Suppressor macrophage treated with lipopolysaccharide for 1 hour (primary cell): ENCODE data around the gene C1QTNF12.

ENCODE experiments used
- DNase-seq, 3 donors: peaks; one replicate each; pipeline ENCODE4 v3.0.0-alpha.2; 2020 to 2022

Gene C1QTNF12

GRCh38 chr1:1226566-1227362, 19.8 kb downstream of the C1QTNF12 start:
- no peak for DNase-seq

DNA sequence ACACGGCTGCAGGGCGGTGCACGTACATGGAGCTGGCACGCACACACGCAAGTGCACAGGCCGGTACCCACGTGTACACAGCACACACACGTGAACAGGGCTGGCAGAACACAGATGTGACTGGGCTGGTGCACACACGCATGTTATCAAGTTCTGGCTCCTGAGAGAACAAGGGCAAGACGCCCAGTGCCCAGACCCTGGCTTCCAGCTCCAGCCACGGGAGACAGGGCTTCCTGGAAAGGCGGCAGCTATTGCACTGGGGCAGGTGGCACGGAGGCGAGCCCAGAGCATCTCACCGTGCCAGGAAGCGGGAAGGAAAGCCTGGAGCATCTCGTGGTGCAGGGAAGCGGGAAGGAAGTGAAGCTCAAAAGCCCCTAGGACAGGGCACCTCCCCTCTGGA, 20.6 kb downstream of the C1QTNF12 start:
- DNase-seq: no peak

GRCh38 chr1:1225238-1225845, 21.2 kb downstream of the C1QTNF12 start:
- DNase-seq: no peak

DNA sequence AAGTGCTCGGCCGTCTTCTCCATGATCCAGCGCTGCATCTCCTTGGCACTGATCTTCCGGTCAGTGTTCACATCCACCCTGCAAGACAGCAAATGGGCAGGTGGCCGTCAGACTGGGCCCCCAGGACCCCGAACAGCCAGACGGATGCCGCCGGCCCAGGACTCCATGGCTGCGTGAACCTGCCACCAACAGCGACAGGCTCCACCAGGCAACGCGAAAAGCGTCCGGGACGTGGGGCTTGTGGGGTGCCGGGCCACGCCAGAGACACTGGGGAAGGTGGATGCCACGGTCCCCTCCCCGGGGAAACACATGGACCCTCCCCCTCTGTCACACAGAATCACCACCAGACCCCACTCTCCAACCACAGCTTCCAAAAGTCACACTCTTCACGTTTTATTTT, 22.6 kb downstream of the C1QTNF12 start:
- DNase-seq: no peak

DNA sequence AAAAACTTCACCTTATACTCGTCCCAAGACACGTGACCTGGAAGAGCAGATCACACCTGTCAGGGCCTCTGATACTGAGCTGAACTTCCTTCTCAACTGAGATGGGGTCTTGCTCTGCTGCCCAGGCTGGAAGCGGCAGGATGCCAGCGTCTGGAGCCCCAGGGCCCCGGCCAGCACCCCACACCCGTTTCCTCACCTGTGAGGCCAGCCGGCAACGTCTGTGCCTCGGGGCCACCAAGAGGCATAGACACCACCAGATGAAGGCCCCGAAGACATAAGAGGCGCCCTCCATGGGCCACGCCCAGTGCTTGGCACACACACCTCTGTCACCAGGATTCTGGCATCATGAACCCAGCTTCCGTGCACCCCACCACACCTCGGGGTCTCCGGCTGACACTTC, 23.2 kb downstream of the C1QTNF12 start:
- no peak for DNase-seq

DNA sequence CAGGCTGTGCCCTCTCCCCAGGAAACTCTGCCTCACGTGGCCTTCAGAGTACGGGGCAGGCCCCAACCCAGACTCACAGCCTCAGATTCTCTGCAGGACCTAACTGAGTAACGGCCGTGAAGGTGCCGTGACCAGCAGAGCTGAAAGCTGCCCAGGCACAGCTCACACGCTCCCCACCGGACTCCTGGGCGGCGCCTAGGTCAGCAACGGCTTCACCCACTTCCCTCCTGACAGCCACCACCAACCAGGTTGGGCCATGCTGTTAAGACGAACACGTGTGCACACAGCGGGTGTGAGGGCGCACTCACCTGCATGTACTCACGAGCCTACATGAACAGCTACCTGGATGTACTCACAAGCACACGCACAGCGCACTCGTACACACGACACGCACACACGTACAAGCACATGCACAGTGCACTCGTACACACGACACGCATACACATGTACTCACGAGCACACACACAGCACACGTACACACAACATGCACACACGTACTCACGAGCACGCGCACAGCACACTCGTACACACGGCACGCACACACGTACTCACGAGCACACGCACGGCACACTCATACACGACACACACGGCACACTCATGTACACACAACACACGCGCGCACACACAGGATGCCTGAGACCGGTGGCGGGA, 23.8 kb downstream of the C1QTNF12 start:
- DNase-seq: no peak

DNA sequence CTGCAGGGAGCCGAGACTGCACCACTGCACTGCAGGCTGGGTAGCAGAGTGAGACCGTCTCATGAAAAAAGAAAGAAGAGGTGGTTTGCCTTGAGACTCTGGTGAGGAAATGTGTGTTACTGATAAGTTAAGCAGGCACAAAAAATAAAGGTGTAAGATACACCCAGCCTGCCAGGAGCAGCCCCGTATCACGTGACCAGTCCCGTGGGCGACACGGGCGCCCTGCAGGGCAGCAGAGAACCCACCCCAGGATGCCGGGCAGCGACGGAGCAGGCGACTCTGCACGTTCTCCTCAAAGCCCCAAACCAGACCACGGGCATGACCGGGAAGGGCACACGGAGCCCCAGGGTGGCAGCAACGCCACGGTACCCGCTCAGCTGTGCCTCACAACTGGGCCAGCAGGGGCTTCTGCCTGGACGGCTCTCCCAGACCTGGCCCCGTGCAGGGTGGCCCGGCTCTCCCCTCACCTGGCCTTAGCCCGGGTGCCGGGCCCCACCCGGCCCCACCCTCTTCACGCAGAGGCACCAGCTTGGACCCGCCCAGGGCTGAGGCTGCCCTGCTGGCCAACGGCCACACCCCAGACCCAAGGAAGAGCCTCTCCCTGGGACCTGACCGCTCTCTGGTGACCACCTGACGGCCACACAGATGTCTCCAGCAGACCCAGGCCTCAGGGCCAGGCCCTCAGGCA, 24.5 kb downstream of the C1QTNF12 start:
- DNase-seq: no peak

DNA sequence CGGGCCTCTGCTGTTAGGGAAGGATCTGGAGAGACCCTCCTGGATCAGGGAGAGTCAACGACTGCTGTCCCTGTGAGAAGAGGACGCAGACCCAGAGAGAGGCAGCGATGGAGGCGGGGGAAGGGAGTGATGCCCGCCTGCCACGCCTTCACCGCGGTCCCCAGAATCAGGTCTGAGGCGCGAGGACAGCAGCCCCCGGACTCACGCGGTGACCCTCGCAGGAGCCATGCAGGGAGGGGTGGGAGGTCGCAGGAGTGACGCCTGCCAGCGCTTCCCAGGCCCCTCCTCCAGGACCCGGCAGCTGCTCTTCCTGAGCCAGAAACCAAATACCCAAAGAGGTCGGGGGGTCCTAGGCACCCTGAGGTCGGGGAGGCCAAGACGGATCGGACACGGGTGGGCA, 26.3 kb downstream of the C1QTNF12 start:
- DNase-seq: no peak

GRCh38 chr1:1219341-1219740, 27.2 kb downstream of the C1QTNF12 start:
- DNase-seq: no peak

DNA sequence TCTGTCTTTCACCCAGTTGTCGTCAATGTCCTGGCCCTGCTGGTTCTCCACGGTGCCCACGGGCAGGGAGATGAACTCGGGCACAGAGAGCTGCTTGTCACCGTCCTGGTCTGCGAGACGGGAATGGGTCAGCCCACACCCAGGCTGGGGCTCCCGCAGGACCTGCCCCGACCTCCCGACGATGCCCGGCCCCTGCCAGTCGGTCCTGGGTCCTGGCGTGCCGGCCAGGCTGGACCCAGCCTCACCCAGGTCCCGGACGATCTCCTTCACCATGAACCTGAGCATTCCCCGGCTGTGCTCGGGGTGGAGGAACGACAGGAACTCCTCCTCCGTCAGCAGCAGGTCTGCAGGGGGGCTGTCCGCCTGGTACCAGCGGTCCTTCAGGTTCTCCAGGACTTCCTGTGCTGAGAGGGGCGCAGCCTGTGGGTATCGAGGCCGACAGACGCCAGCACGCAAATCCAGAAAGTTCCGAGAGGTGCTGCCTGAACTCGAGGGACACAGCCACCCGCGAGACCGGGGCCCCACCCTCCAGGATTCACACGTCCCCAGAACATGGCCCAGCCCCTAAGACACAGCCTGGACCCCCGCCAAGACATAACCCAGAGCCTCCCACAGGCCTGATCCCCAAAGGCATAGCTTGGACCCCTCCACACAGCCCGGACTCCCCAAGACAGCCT, 27.9 kb downstream of the C1QTNF12 start:
- no peak for DNase-seq

DNA sequence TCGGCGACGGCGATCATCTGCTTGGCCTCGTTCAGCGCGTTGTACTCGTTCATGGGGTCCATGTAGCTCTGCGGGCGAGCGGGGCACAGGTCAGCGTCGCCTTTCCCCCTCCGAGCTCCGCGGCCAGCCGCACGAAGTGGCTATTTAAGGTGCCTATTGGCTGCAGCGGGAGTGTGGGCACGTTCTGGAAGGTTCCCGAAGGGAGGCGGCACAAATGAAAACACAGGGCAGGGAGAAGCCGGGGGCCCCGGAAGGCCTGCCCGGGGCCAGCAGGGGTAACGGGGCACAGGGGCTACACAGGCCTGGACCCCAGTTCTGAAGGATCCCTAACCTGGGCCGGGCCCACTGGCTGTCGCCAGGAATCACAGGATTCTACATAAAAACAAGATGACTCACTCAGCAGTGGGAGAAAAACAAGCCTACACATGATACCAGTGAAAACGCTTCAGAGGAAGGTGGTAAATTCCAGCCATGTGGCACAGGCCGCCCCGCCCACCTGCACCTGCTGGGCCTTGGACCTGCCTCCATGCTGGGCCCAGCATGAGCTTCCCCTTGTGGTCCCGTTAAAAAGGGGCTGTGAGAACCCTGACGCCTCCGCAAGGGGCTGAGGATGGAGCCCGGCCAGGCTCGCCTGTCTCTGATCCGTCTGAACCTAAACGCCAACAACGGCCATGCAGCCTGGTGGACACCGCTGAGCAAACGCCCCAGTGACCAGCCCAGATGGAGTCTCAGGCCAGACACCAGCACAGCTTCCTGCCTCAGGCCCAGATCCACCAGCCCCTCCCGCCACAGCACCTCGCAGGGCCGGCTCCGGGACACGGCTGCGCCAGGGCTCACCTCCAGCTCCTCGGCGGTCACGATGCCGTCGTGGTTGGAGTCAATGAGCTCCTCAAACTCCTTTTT, 28.6 kb downstream of the C1QTNF12 start:
- DNase-seq: peak; percentile 39 to 67 (median 53)

- no peak for DNase-seq
Observed at GRCh38 chr1:1216770-1217620, 29.5 kb downstream of the C1QTNF12 start.

DNA sequence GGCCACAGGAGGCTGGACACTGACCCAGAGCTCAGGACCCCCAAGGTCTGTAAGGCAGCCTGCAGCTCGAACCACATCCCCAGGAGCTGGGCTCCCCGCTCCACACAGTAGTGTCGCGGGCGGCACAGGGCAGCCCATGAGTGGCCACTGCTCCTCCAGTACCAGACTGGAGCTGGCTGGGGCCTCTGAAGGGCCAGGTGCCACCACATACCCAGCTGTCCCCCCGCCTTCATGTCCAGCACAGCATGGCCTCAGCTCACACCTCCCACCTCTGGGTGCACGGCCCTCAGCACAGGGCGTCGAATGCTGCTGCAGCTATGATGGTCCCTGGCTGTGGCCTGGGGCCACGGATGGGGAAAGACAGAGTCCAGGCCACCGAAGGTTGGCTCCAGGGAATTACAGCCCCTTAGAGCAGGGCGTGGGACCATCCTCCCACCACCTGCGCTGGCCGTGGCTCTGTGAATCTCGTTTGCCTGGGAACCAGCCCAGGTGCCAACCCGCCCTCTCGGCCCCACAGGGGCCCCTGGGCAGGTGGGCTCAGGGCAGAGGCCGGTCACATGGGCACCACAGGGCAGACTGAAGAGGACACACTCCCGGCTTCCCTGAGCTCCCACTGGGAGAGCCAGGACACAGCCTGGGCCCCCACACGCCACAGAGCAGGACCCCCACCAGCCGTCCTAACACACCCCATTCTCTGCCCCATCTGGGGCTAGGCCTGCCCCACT, 30.5 kb downstream of the C1QTNF12 start:
- no peak for DNase-seq

DNA sequence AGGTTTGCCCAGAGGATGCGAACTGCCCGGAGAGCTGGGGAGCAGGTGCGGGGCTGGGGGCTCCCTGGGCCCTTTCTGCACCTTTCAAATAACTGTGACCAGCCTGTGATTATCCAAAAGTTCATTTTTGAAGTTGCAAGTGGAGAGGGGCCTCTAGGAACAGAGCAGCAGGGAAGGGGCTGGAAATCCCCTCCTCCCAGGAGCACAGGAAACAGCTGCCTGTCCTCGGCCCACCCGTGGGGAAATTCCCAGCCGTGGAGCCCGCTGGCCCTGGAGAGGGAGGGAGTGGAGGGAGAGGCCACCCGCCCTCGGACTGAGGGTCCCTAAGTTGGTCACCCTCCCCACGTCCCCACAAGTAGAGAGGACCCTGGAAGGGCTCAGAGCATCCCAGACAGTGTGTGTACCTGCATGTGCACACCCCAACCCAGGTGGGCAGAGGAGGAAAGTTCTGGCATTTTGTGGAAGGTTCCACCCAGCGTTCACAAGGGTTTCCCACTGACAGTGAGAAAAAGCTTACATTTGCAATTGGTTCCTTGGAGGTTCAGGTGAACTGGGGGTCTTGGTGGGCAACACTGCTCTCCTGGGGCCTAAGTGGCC, 31.3 kb downstream of the C1QTNF12 start:
- DNase-seq: peak; percentile 67 to 87 (median 79)

GRCh38 chr1:1213345-1214265, 32.9 kb downstream of the C1QTNF12 start, which contains the start of gene TNFRSF4:
Gene TNFRSF4, minus strand, starts transcription at chr1:1214153. Its CDS starts 26 bp downstream, at chr1:1214127.
- DNase-seq: peak; percentile 64 to 80 (median 70)

DNA sequence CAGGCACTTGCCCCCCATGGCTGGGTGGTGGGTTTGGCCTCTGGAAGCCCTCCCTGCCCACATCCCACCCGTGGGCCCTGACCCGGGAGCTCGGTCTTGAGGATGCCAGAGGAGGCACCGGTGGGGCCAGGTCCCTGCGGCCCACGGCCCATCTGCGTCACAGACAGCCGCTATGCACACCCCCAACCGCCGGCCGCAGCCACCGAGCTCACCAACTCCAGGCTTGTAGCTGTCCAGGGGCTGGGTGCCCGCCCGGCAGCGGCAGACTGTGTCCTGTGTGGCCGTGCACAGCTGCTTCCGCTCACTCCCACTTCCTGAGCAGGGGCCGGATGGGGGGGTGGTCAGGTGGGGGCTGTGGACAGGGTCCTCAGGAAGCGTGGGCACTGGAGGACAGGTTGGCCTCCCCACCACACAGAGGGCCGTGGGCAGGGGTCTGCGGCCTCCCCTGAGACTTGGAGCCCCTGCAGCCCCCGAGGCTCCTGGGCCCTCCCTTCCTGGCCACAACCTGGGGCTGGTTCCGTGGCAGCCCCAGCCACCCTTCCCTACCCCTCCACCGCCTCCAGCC, 33.7 kb downstream of the C1QTNF12 start:
- peak; percentile 47 to 75 (median 48) for DNase-seq

DNA sequence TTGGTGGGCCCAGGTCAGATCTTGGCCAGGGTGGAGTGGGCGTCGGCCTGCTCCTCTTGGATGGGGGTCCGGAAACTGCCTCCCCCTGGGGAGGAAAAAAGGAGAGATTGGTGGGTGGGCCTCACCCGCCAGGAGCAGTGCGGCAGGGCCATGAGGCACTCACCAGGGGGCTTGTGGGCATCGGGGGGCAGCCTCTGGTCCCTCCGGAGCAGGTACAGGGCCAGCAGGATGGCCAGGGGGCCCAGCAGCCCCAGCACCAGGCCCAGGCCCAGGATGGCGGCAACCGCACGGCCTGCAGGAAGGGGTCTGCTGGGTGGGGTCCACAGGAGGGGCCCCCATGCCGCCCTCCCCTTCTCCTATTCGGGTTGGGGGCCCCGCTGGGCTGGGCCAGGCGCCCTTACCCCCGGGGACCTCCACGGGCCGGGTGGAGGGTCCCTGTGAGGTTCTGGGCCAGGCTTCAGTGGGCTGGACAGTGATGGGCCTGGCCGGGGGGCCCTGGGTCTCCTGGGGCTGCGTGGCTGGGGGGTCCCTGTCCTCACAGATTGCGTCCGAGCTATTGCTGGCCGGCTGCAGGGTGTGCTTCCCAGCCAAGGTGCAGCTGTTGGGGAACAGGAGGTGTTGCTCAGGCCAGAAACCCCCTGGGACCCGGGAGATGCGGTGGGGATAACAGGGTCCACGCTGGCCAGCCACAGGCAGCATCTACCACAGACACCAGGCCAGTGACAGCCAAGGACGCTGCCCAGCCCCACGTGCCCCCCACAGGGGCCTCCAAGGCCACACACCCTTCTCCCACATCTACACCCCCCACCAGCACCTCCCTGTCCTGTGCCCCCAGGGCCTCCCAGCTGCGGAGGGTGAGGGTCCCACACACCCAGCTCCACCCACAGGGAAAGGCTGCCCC, 34.7 kb downstream of the C1QTNF12 start:
- DNase-seq: no peak
